HepG2 (cell line): ENCODE data around the gene DIABLO. TPM values are rescaled to one million over a fixed set of nuclear protein-coding genes. Genes with fewer than 3 reads are reported as not detected.

Source experiments
- ATAC-seq: fragments of 200-7000 bp; cut with Tn5 transposase; 3 replicates; pipeline ENCODE4 v1.9.1; 2020; ENCODE audit warnings: mild to moderate bottlenecking, moderate library complexity
- BruUV-seq: library from RNA; stranded (reverse); fragments of 400-500 nt; replicated peaks from 2 replicates; lab custom pipeline; 2021; lab: Mats Ljungman, UMichigan
- CTCF ChIA-PET: fragments of 300-600 bp; formaldehyde crosslinking; extraction: SDS; loops from one replicate; lab custom pipeline; 2021; ENCODE audit warnings: low total read pairs, inconsistent platforms, low intra/inter-chr PET ratio; lab: Yijun Ruan, JAX
- POLR2A ChIA-PET: fragments of 350-600 bp; sonication (Branson Sonifier 250); formaldehyde crosslinking; loops from one replicate; lab custom pipeline; 2020; ENCODE audit warnings: antibody characterized with exemption, inconsistent platforms; lab: Yijun Ruan, JAX
- DNase-seq: peaks from one replicate; pipeline ENCODE4 v3.0.0-alpha.2; 2015; ENCODE audit warnings: low spot score
- FAIRE-seq: peaks from 3 replicates; lab custom pipeline; 2011; peaks lifted over from hg19 to GRCh38; lab: Jason Lieb, UNC
- H2AFZ ChIP-seq: one replicate; pipeline ENCODE4 v1.6.1; 2011; ENCODE audit warnings: low read length, inconsistent platforms
- H3K27ac ChIP-seq: fragments of 300-600 bp; 3 replicates; pipeline ENCODE4 v1.8.0; 2011; ENCODE audit warnings: mixed run types, mild to moderate bottlenecking, mixed read lengths, low read length, inconsistent platforms; ENCODE audit not compliant: insufficient read depth; ENCODE audit errors: extremely low read length
- H3K27me3 ChIP-seq, 2 experiments: fragments of 200-600 bp in 1 of 2; 2 replicates in 1 of 2; 3 replicates in 1 of 2; pipeline versions ENCODE4 v1.6.0 to v1.8.0; 2011; ENCODE audit warnings: low read length in 2 of 2, mild to moderate bottlenecking in 2 of 2, moderate library complexity in 2 of 2, inconsistent platforms in 1 of 2; ENCODE audit not compliant: insufficient read depth in 2 of 2, control insufficient read depth in 1 of 2
- H3K36me3 ChIP-seq, 2 experiments: fragments of 200-600 bp in 1 of 2; replicated peaks in 1 of 2; 2 replicates in 1 of 2; 3 replicates in 1 of 2; pipeline versions ENCODE4 v1.5.1 to v1.8.0; 2011; ENCODE audit warnings: low read length in 2 of 2, inconsistent platforms in 1 of 2; ENCODE audit not compliant: insufficient read depth in 2 of 2, control insufficient read depth in 1 of 2
- H3K4me1 ChIP-seq: 2 replicates; pipeline ENCODE4 v1.5.1; 2012; ENCODE audit warnings: low read length, inconsistent platforms; ENCODE audit not compliant: insufficient read depth
- H3K4me2 ChIP-seq: 2 replicates; pipeline ENCODE4 v1.6.0; 2011; ENCODE audit warnings: low read depth, low read length, inconsistent platforms
- H3K4me3 ChIP-seq, 3 experiments: fragments of 200-600 bp in 1 of 3; sonication (generic), shearing (Covaris generic) in 1 of 3; replicated peaks in 1 of 3; 2 replicates each; pipeline ENCODE4 v1.5.1; 2011 to 2016; ENCODE audit warnings: low read length in 3 of 3, inconsistent platforms in 2 of 3, low read depth in 2 of 3, mild to moderate bottlenecking in 2 of 3, control low read depth in 1 of 3, mixed read lengths in 1 of 3; ENCODE audit not compliant: insufficient read depth in 1 of 3
- H3K79me2 ChIP-seq: one replicate; pipeline ENCODE4 v1.6.1; 2011; ENCODE audit warnings: low read length, inconsistent platforms; ENCODE audit not compliant: insufficient read depth
- H3K9ac ChIP-seq: 2 replicates; pipeline ENCODE4 v1.6.0; 2011; ENCODE audit warnings: mild to moderate bottlenecking, low read depth, low read length, inconsistent platforms; ENCODE audit not compliant: insufficient read depth
- H3K9me3 ChIP-seq: 2 replicates; pipeline ENCODE4 v1.5.1; 2012; ENCODE audit warnings: mild to moderate bottlenecking, low read length
- H4K20me1 ChIP-seq: 2 replicates; pipeline ENCODE4 v1.6.0; 2011; ENCODE audit warnings: inconsistent platforms, mild to moderate bottlenecking, low read length, moderate library complexity; ENCODE audit not compliant: insufficient read depth
- MXI1 ChIP-seq: IDR thresholded peaks from 3 replicates; pipeline ENCODE4 v1.6.1; 2012; ENCODE audit warnings: low read depth, low read length, inconsistent platforms, borderline replicate concordance
- TSC22D2 ChIP-seq: sonication (generic); formaldehyde crosslinking; IDR thresholded peaks from 2 replicates; pipeline ENCODE4 v1.5.1; 2020; ENCODE audit warnings: missing genetic modification reagents, mild to moderate bottlenecking, borderline replicate concordance
- ZNF121 ChIP-seq: sonication (generic); formaldehyde crosslinking; IDR thresholded peaks from 2 replicates; pipeline ENCODE4 v1.5.0; 2020; ENCODE audit warnings: mild to moderate bottlenecking, missing genetic modification reagents
- WGBS: methylation state at CpG from one replicate; pipeline ENCODE4 v1.1.6; 2017; ENCODE audit warnings: low lambda C conversion rate; 5-methylcytosine and 5-hydroxymethylcytosine counted together
- in situ Hi-C: cut with HindIII; loops from 2 replicates; pipeline ENCODE4 v1.10.0; 2017; ENCODE audit warnings: low pct_unique_long_range_greater_than_20kb; ENCODE audit not compliant: extremely low pct_ligation_motif_present
- intact Hi-C: fragments of 100-400 bp; cut with micrococcal nuclease; formaldehyde crosslinking; loops from one replicate; pipeline ENCODE4 v1.10.0; 2022; ENCODE audit not compliant: unreplicated experiment
- polyA plus RNA-seq, 8 experiments: library from polyadenylated mRNA; depleted of rRNA in 3 of 8; stranded (reverse) in 7 of 8; unstranded in 1 of 8; fragments of >200 nt; fragmentation: Illumina TruSeq in 4 of 8; extraction: Trizol in 4 of 8; gene quantifications; 2 replicates each; pipeline versions ENCODE4 v1.2.1 to v1.2.3, GENCODE V29; 2011 to 2016; ENCODE audit warnings: low read depth in 4 of 8, missing spikeins in 1 of 8, mixed read lengths in 1 of 8; ENCODE audit not compliant: insufficient read depth in 1 of 8
- total RNA-seq, 5 experiments: library from RNA; depleted of rRNA; stranded (reverse); fragments of >200 nt; fragmentation: Illumina TruSeq; extraction: Trizol; gene quantifications; 2 replicates each; pipeline ENCODE4 v1.2.3, GENCODE V29; 2016; ENCODE audit warnings: low read depth in 1 of 5
- TF ChIP-seq, protein P1 (sequence below): sonication (generic); formaldehyde crosslinking; IDR thresholded peaks from 2 replicates; pipeline ENCODE4 v1.5.0; 2020; ENCODE audit warnings: mild to moderate bottlenecking, missing genetic modification reagents
- TF ChIP-seq, protein P2 (sequence below): IDR thresholded peaks from 2 replicates; pipeline ENCODE4 v1.6.1; 2016; ENCODE audit warnings: missing compliant biosample characterization, missing genetic modification reagents, borderline replicate concordance

Gene DIABLO
- total and polyA plus RNA-seq, 2 of the 13 experiments (the other 11 are each of a cell fraction or from before 2014, with no cell fraction given): 20.7 to 70.9 TPM

- Histone ChIP-seq H3K36me3 (no peaks in the 10 kb centered on the region), H3K9ac (no peak overlapping the region), H3K27me3 (peaks cover 6 to 32% of the 10 kb centered on the region in 2 experiments; a peak in 3 of 5 replicates), H3K27ac (no peak overlapping the region)
- no TSS peak for BruUV-seq
- 11% methylated on average over 7 of the region's 7 CpGs for WGBS
- intact Hi-C loops: no loop called here
- FAIRE-seq: no peak
- TF ChIP-seq TSC22D2 (CRISPR knock-in tag) (no peak), ZNF121 (peak; percentile 83; the same call in 1 of the 2 replicates), MXI1 (no peak)
- TF ChIP-seq, protein P1, sequence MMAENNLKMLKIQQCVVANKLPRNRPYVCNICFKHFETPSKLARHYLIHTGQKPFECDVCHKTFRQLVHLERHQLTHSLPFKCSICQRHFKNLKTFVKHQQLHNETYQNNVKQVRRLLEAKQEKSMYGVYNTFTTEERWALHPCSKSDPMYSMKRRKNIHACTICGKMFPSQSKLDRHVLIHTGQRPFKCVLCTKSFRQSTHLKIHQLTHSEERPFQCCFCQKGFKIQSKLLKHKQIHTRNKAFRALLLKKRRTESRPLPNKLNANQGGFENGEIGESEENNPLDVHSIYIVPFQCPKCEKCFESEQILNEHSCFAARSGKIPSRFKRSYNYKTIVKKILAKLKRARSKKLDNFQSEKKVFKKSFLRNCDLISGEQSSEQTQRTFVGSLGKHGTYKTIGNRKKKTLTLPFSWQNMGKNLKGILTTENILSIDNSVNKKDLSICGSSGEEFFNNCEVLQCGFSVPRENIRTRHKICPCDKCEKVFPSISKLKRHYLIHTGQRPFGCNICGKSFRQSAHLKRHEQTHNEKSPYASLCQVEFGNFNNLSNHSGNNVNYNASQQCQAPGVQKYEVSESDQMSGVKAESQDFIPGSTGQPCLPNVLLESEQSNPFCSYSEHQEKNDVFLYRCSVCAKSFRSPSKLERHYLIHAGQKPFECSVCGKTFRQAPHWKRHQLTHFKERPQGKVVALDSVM (CRISPR knock-in tag): peak; percentile 81
- TF ChIP-seq, protein P2, sequence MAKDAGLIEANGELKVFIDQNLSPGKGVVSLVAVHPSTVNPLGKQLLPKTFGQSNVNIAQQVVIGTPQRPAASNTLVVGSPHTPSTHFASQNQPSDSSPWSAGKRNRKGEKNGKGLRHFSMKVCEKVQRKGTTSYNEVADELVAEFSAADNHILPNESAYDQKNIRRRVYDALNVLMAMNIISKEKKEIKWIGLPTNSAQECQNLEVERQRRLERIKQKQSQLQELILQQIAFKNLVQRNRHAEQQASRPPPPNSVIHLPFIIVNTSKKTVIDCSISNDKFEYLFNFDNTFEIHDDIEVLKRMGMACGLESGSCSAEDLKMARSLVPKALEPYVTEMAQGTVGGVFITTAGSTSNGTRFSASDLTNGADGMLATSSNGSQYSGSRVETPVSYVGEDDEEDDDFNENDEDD (CRISPR knock-in tag): no peak
- TF ChIP-seq, all 625 proteins: peak for 2
- ATAC-seq (no peak), DNase-seq (no peak)
- Histone ChIP-seq H3K4me3 (no peak overlapping the region), H3K9me3 (no peaks in the 10 kb centered on the region), H3K79me2 (no peaks in the 10 kb centered on the region), H2AFZ (no peak overlapping the region), H3K4me1 (peaks cover 20% of the 10 kb centered on the region), H3K4me2 (peak overlapping the region; percentile 55; the same call in 1 of the 2 replicates), H4K20me1 (no peaks in the 10 kb centered on the region)
- ChIA-PET POLR2A (no interaction called here), CTCF (no interaction called here)
- in situ Hi-C loops: loop anchor here (10.0 kb wide), 1 partner anchor 130 kb away; no protein-coding TSS in a partner anchor
Measured at GRCh38 chr12:122185079-122185478, 40.8 kb downstream of the DIABLO start.
